Measurements from ENCODE around the gene DDX5.

- TF ChIP-seq POLR2A (IDR thresholded peaks at IDR 0.05; ENCODE audit: low read length): no peak
- no peak for TF ChIP-seq GATA1 (IDR thresholded peaks at IDR 0.05; ENCODE audit: low read depth, low read length)
Observed at GRCh38 chr17:64527914-64528313, 21.8 kb upstream of the DDX5 start.
